ENCODE results near the gene MEF2B.

MEF2B gene

DNA sequence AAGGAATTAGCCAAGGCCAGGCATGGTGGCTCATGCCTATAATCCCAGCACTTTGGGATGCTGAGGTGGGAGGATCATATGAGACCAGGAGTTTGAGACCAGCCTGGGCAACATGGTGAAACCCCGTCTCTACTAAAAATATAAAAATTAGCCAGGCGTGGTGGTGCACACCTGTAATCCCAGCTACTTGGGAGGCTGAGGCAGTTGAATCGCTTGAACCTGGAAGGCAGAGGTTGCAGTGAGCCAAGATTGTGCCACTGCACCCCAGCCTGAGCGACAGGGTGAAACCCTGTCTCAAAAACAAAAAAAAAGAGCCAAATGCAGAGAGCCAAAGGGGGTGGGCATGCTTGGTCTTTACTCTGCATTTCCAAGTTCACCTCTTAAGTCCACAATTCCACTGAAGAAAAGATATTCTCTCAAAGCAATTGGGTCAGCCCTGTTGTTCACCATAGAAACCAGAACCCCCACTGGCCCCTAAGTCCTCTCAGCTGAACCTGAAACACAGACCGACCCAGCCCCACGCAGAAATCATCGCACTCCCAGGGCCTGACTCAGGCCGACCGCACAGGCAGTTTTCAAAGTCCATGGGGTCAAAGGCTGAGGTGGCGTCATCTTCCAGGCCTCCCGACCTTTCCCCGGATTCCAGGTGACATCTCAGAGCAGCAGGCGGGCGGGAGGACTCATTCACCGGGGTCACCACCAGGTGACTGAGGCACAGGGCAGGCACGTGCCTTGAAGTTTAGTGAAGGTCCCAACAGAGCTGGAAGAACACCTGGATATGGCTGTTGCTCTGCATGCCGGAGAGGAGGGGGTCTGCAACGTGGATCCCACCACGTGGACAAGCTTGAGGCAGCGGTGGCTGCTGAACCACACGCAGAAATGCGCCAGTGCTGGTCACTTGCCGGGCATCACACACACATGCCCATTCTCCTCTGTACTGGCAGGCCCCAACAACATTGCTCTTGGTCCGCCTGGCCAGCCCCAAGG is 73.1 kb downstream of the MEF2B start:
- no peak for ATAC-seq (ENCODE audit: insufficient read depth, low read depth)
- Histone ChIP-seq H3K27me3 (ENCODE audit: insufficient read depth, low read length, poor library complexity) (no peaks in the 10 kb centered on the region), H3K4me3 (ENCODE audit: low read depth in 1 of 2, low read length in 2 of 2) (no peak overlapping the region), H3K9me3 (ENCODE audit: insufficient read depth, low read length, severe bottlenecking) (no peaks in the 10 kb centered on the region), H3K36me3 (ENCODE audit: insufficient read depth, low read length) (peaks cover 15% of the 10 kb centered on the region), H2AFZ (ENCODE audit: low read depth, low read length) (no peak overlapping the region), H3K9ac (ENCODE audit: low read depth, low read length) (no peak overlapping the region), H4K20me1 (ENCODE audit: insufficient read depth, low read length) (peaks cover 3% of the 10 kb centered on the region), H3K4me1 (ENCODE audit: insufficient read depth, low read length) (no peaks in the 10 kb centered on the region), H3K4me2 (ENCODE audit: insufficient read depth, low read length) (no peak overlapping the region), H3K79me2 (ENCODE audit: insufficient read depth, low read length) (peaks cover 3% of the 10 kb centered on the region; the same call in 1 of the 2 replicates), H3K27ac (ENCODE audit: low read length) (no peak overlapping the region)
- no peak for TF ChIP-seq CTCF (IDR thresholded peaks at IDR 0.05; ENCODE audit: borderline replicate concordance, extremely low read depth, low read length, poor library complexity, severe bottlenecking)
- no peak for TF ChIP-seq EZH2 (IDR thresholded peaks at IDR 0.05; ENCODE audit: borderline replicate concordance, low read depth, low read length, severe bottlenecking)
- DNase-seq: no peak

DNA sequence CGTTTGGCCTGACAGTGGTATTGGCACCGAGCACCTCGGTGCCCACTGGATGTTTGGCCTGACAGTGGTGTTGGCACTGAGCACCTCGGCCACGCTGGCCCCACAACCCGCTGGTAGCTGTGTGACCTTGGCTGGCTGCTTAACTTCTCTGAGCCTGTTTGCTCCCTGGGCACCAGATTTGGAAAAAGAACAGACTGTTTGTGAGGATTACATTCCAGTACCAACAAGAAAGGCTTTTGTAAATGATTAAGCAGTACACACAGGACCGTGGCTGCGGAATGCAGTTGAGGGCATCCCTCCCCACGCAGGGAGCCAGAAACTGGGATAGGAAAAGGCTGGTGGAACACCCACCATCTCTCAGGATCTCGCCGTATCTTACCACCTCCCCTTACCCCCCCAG is 74.4 kb downstream of the MEF2B start:
- Histone ChIP-seq H3K27ac (ENCODE audit: low read length) (no peak overlapping the region), H4K20me1 (ENCODE audit: insufficient read depth, low read length) (no peaks in the 10 kb centered on the region; the same call in 1 of the 2 replicates), H3K9me3 (ENCODE audit: insufficient read depth, low read length, severe bottlenecking) (no peaks in the 10 kb centered on the region), H3K4me2 (ENCODE audit: insufficient read depth, low read length) (no peak overlapping the region), H3K4me3 (ENCODE audit: low read depth in 1 of 2, low read length in 2 of 2) (no peak overlapping the region), H2AFZ (ENCODE audit: low read depth, low read length) (no peak overlapping the region), H3K27me3 (ENCODE audit: insufficient read depth, low read length, poor library complexity) (no peaks in the 10 kb centered on the region), H3K36me3 (ENCODE audit: insufficient read depth, low read length) (peaks cover 7% of the 10 kb centered on the region; the same call in 1 of the 2 replicates), H3K79me2 (ENCODE audit: insufficient read depth, low read length) (peaks cover 3% of the 10 kb centered on the region; the same call in 1 of the 2 replicates), H3K9ac (ENCODE audit: low read depth, low read length) (no peak overlapping the region), H3K4me1 (ENCODE audit: insufficient read depth, low read length) (no peaks in the 10 kb centered on the region)
- DNase-seq (no peak), ATAC-seq (ENCODE audit: insufficient read depth, low read depth) (no peak)
- no peak for TF ChIP-seq EZH2 (IDR thresholded peaks at IDR 0.05; ENCODE audit: borderline replicate concordance, low read depth, low read length, severe bottlenecking)
- no peak for TF ChIP-seq CTCF (IDR thresholded peaks at IDR 0.05; ENCODE audit: borderline replicate concordance, extremely low read depth, low read length, poor library complexity, severe bottlenecking)
